Measurements from ENCODE around the gene PEMT. TPM values are rescaled to one million over a fixed set of nuclear protein-coding genes. Genes with fewer than 3 reads are reported as not detected.

Gene PEMT
- total RNA-seq, 1 donor from 2014 or later, result 12.2 TPM

GRCh38 chr17:17542906-17543635, 48.4 kb downstream of the PEMT start:
- Mint-ChIP-seq H3K4me3 (no peak overlapping the region), H3K4me1 (no peaks in the 10 kb centered on the region), H3K27ac (no peak overlapping the region), H3K36me3 (ENCODE audit: low read depth) (no peaks in the 10 kb centered on the region), H3K9me3 (no peaks in the 10 kb centered on the region), H3K27me3 (no peaks in the 10 kb centered on the region)
- CTCF ChIA-PET, result no interaction called here
- TF ChIP-seq CTCF (IDR thresholded peaks at IDR 0.05), result no peak
- intact Hi-C loops (cut with micrococcal nuclease), result no loop called here
- POLR2A ChIA-PET, result no interaction called here
- ATAC-seq (ENCODE audit: low read depth) (no peak), DNase-seq (no peak)

GRCh38 chr17:17541640-17542001, 49.9 kb downstream of the PEMT start:
- no peaks in the 10 kb centered on the region for H3K36me3 Mint-ChIP-seq (ENCODE audit: low read depth)
- POLR2A ChIA-PET, result no interaction called here
- no peak overlapping the region for H3K4me3 Mint-ChIP-seq
- no peaks in the 10 kb centered on the region for H3K4me1 Mint-ChIP-seq
- no peaks in the 10 kb centered on the region for H3K9me3 Mint-ChIP-seq
- no peak for TF ChIP-seq CTCF (IDR thresholded peaks at IDR 0.05)
- intact Hi-C loops (cut with micrococcal nuclease), result no loop called here
- ATAC-seq (ENCODE audit: low read depth), result no peak
- H3K27ac Mint-ChIP-seq, result no peak overlapping the region
- no peaks in the 10 kb centered on the region for H3K27me3 Mint-ChIP-seq
- no peak for DNase-seq
- CTCF ChIA-PET, result no interaction called here

GRCh38 chr17:17540935-17541639, 50.4 kb downstream of the PEMT start:
- POLR2A ChIA-PET, result no interaction called here
- DNase-seq (no peak), ATAC-seq (ENCODE audit: low read depth) (no peak)
- TF ChIP-seq CTCF (IDR thresholded peaks at IDR 0.05), result no peak
- CTCF ChIA-PET, result no interaction called here
- Mint-ChIP-seq H3K27ac (no peak overlapping the region), H3K36me3 (ENCODE audit: low read depth) (no peaks in the 10 kb centered on the region), H3K27me3 (no peaks in the 10 kb centered on the region), H3K4me3 (no peak overlapping the region), H3K4me1 (no peaks in the 10 kb centered on the region), H3K9me3 (no peaks in the 10 kb centered on the region)
- intact Hi-C loops (cut with micrococcal nuclease), result no loop called here

GRCh38 chr17:17540278-17540906, 51.1 kb downstream of the PEMT start:
- TF ChIP-seq CTCF (IDR thresholded peaks at IDR 0.05), result no peak
- no peak for ATAC-seq (ENCODE audit: low read depth)
- Mint-ChIP-seq H3K27ac (no peak overlapping the region), H3K9me3 (no peaks in the 10 kb centered on the region), H3K27me3 (no peaks in the 10 kb centered on the region), H3K4me3 (no peak overlapping the region), H3K36me3 (ENCODE audit: low read depth) (no peaks in the 10 kb centered on the region), H3K4me1 (no peaks in the 10 kb centered on the region)
- POLR2A ChIA-PET, result no interaction called here
- intact Hi-C loops (cut with micrococcal nuclease), result no loop called here
- CTCF ChIA-PET, result no interaction called here
- no peak for DNase-seq

GRCh38 chr17:17539591-17539990, 51.9 kb downstream of the PEMT start:
- ChIA-PET POLR2A (no interaction called here), CTCF (no interaction called here)
- intact Hi-C loops (cut with micrococcal nuclease), result no loop called here
- H3K27ac Mint-ChIP-seq, result no peak overlapping the region
- H3K36me3 Mint-ChIP-seq (ENCODE audit: low read depth), result no peaks in the 10 kb centered on the region
- no peaks in the 10 kb centered on the region for H3K27me3 Mint-ChIP-seq
- no peak for TF ChIP-seq CTCF (IDR thresholded peaks at IDR 0.05)
- ATAC-seq (ENCODE audit: low read depth) (no peak), DNase-seq (no peak)
- no peak overlapping the region for H3K4me3 Mint-ChIP-seq
- H3K9me3 Mint-ChIP-seq, result no peaks in the 10 kb centered on the region
- no peaks in the 10 kb centered on the region for H3K4me1 Mint-ChIP-seq

All from activated B cell treated with CpG ODN at 0.5 μM for 24 hours (primary cell).